ENCODE data around the gene TMEM255A. TPM values are rescaled to one million over a fixed set of nuclear protein-coding genes. Genes with fewer than 3 reads are reported as not detected.

TMEM255A gene
- polyA plus RNA-seq, 1 donor (not counting 4 experiments of a cell fraction or from before 2014, with no cell fraction given), result 0.03 TPM

DNA sequence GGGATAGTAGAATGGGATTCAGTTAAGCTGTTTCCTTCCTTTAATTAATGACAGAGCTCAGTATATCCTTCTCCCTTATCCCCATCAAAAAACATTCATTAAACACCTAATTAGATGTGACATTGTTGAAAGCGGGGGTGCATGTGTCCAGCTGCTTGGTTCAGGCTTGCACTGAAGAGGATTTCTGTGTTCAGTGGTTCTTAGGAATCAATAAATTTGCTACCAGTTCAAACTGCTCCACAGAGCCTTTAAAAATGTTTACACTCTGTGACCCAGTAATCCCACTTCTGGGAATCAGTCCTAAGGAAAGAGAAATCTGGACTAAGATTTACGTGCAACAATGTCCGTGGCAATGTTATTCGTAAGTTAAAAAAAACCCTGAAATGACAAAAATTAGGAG lies 7.2 kb upstream of the TMEM255A start:
- Histone ChIP-seq H3K27me3 (ENCODE audit: control insufficient read depth, extremely low read depth, insufficient read depth, low read length) (peaks cover 3% of the 10 kb centered on the region), H3K79me2 (ENCODE audit: control insufficient read depth, insufficient read depth, low read length) (no peaks in the 10 kb centered on the region), H3K9me3 (ENCODE audit: control insufficient read depth, low read depth, low read length) (no peaks in the 10 kb centered on the region), H3K9ac (ENCODE audit: control insufficient read depth, extremely low read depth, insufficient read depth, low read length) (no peak overlapping the region), H3K36me3 (ENCODE audit: control insufficient read depth in 2 of 2, extremely low read depth in 1 of 2, insufficient read depth in 2 of 2, low read length in 2 of 2) (no peaks in the 10 kb centered on the region), H3K4me3 (ENCODE audit: control insufficient read depth in 2 of 3, extremely low read depth in 1 of 3, insufficient read depth in 2 of 3, low read depth in 1 of 3, low read length in 3 of 3) (no peak overlapping the region), H4K20me1 (ENCODE audit: control insufficient read depth, extremely low read depth, insufficient read depth, low read length) (no peaks in the 10 kb centered on the region), H3K9me1 (ENCODE audit: control insufficient read depth, extremely low read depth, insufficient read depth, low read length) (no peaks in the 10 kb centered on the region), H3K4me1 (ENCODE audit: control insufficient read depth, extremely low read depth, insufficient read depth, low read length) (peaks cover 10% of the 10 kb centered on the region), H3K4me2 (ENCODE audit: control insufficient read depth, extremely low read depth, insufficient read depth, low read depth, low read length) (no peak overlapping the region), H3K27ac (ENCODE audit: control insufficient read depth, insufficient read depth, low read length) (no peak overlapping the region), H2AFZ (ENCODE audit: control insufficient read depth, low read length) (no peak overlapping the region)
- FAIRE-seq (no peak), DNase-seq (ENCODE audit: low read depth, low spot score) (no peak)
- dilution Hi-C loops (cut with MboI; ENCODE audit: extremely low pct_ligation_motif_present, low sequenced_read_pairs), result no loop called here
- TF ChIP-seq EZH2 (IDR thresholded peaks at IDR 0.05; ENCODE audit: low read length), result no peak
- TF ChIP-seq, protein P1, sequence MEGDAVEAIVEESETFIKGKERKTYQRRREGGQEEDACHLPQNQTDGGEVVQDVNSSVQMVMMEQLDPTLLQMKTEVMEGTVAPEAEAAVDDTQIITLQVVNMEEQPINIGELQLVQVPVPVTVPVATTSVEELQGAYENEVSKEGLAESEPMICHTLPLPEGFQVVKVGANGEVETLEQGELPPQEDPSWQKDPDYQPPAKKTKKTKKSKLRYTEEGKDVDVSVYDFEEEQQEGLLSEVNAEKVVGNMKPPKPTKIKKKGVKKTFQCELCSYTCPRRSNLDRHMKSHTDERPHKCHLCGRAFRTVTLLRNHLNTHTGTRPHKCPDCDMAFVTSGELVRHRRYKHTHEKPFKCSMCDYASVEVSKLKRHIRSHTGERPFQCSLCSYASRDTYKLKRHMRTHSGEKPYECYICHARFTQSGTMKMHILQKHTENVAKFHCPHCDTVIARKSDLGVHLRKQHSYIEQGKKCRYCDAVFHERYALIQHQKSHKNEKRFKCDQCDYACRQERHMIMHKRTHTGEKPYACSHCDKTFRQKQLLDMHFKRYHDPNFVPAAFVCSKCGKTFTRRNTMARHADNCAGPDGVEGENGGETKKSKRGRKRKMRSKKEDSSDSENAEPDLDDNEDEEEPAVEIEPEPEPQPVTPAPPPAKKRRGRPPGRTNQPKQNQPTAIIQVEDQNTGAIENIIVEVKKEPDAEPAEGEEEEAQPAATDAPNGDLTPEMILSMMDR (optimal IDR thresholded peaks at IDR 0.05 in 1 of 3, IDR thresholded peaks at IDR 0.05 in 1 of 3, conservative IDR thresholded peaks at IDR 0.05 in 1 of 3; ENCODE audit: extremely low read depth in 1 of 3, insufficient read depth in 2 of 3, low read length in 3 of 3), result no peak

DNA sequence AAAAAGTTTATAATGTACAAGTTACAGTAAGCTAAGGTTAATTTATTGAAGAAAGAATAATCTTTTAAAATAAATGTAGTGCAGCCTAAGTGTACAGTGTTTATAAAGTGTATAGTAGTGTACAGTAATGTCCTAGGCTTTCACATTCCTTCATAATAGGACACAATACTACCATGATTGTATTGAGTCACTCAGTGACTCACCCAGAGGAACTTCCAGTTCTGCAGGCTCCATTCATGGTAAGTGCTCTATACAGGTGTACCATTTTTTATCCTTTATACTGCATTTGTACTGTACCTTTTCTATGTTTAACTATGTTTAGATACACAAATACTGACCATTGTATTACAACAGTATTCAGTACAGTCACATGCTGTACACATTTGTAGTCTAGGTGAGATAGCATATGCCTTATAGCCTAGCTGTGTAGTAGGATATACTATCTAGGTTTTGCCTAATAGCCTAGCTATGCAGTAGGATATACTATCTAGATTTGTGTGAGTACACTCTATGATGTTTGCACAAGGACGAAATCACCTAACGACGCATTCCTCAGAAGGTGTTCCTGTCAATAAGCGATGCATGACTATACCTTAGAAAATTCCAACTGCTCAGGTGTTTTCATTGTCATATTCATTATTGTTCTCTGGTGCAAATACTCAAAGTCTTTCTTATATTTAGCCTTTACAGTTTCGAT lies 5.5 kb upstream of the TMEM255A start:
- Histone ChIP-seq H3K9me3 (ENCODE audit: control insufficient read depth, low read depth, low read length) (no peaks in the 10 kb centered on the region), H4K20me1 (ENCODE audit: control insufficient read depth, extremely low read depth, insufficient read depth, low read length) (no peaks in the 10 kb centered on the region), H3K27me3 (ENCODE audit: control insufficient read depth, extremely low read depth, insufficient read depth, low read length) (peaks cover 3% of the 10 kb centered on the region), H3K36me3 (ENCODE audit: control insufficient read depth in 2 of 2, extremely low read depth in 1 of 2, insufficient read depth in 2 of 2, low read length in 2 of 2) (no peaks in the 10 kb centered on the region), H3K4me2 (ENCODE audit: control insufficient read depth, extremely low read depth, insufficient read depth, low read depth, low read length) (no peak overlapping the region), H3K9ac (ENCODE audit: control insufficient read depth, extremely low read depth, insufficient read depth, low read length) (no peak overlapping the region), H3K4me1 (ENCODE audit: control insufficient read depth, extremely low read depth, insufficient read depth, low read length) (peaks cover 10% of the 10 kb centered on the region), H3K27ac (ENCODE audit: control insufficient read depth, insufficient read depth, low read length) (no peak overlapping the region), H2AFZ (ENCODE audit: control insufficient read depth, low read length) (no peak overlapping the region), H3K9me1 (ENCODE audit: control insufficient read depth, extremely low read depth, insufficient read depth, low read length) (no peaks in the 10 kb centered on the region), H3K79me2 (ENCODE audit: control insufficient read depth, insufficient read depth, low read length) (no peaks in the 10 kb centered on the region), H3K4me3 (ENCODE audit: control insufficient read depth in 2 of 3, extremely low read depth in 1 of 3, insufficient read depth in 2 of 3, low read depth in 1 of 3, low read length in 3 of 3) (no peak overlapping the region)
- FAIRE-seq (no peak), DNase-seq (ENCODE audit: low read depth, low spot score) (peak; percentile 26)
- dilution Hi-C loops (cut with MboI; ENCODE audit: extremely low pct_ligation_motif_present, low sequenced_read_pairs), result no loop called here
- TF ChIP-seq EZH2 (IDR thresholded peaks at IDR 0.05; ENCODE audit: low read length), result no peak
- TF ChIP-seq, protein P1 (optimal IDR thresholded peaks at IDR 0.05 in 1 of 3, IDR thresholded peaks at IDR 0.05 in 1 of 3, conservative IDR thresholded peaks at IDR 0.05 in 1 of 3; ENCODE audit: extremely low read depth in 1 of 3, insufficient read depth in 2 of 3, low read length in 3 of 3), result no peak

Data from keratinocyte (primary cell).